ENCODE results near the gene AGXT.
A peak's percentile ranks its signal among the peaks of the same experiment; 100 is the strongest.

The AGXT gene

DNA sequence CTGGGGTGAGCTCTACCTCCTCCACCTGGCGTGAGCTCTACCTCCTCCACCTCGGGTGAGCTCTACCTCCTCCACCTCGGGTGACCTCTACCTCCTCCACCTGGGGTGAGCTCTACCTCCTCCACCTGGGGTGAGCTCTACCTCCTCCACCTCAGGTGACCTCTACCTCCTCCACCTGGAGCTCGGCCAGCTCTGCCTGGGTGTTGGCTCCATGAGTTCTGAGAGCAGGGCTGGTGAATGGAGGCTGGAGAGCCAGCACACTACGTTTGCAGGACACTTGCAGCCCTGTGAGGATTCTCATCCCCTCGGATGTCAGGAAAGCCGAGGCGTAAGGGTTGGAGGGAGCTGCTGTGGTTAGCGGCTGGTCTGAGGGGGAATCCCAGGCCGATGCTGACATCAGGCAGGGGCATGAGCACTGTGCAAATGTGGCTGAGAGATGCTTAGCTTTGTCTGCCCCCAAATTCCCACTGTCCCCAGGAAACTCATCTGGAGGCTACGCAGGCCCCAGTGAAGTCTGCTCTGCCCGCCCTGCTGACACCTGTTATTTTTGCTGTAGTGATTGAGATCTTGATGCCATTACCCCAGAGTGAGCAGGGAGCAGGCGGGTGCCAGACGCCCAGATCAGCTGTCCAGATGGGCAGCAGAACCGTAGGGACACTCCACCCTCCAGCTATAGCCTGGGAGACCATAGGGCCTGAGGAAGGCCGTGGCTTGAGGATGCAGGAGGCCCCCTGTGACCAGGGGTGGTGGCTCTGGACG lies 40.8 kb downstream of the AGXT start:
- no peak overlapping the region for H3K4me3 ChIP-seq (ENCODE audit: low read length)
- TF ChIP-seq, protein P1, sequence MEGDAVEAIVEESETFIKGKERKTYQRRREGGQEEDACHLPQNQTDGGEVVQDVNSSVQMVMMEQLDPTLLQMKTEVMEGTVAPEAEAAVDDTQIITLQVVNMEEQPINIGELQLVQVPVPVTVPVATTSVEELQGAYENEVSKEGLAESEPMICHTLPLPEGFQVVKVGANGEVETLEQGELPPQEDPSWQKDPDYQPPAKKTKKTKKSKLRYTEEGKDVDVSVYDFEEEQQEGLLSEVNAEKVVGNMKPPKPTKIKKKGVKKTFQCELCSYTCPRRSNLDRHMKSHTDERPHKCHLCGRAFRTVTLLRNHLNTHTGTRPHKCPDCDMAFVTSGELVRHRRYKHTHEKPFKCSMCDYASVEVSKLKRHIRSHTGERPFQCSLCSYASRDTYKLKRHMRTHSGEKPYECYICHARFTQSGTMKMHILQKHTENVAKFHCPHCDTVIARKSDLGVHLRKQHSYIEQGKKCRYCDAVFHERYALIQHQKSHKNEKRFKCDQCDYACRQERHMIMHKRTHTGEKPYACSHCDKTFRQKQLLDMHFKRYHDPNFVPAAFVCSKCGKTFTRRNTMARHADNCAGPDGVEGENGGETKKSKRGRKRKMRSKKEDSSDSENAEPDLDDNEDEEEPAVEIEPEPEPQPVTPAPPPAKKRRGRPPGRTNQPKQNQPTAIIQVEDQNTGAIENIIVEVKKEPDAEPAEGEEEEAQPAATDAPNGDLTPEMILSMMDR (conservative IDR thresholded peaks at IDR 0.05; ENCODE audit: low read length) = no peak
- DNase-seq (ENCODE audit: low read depth) = no peak

DNA sequence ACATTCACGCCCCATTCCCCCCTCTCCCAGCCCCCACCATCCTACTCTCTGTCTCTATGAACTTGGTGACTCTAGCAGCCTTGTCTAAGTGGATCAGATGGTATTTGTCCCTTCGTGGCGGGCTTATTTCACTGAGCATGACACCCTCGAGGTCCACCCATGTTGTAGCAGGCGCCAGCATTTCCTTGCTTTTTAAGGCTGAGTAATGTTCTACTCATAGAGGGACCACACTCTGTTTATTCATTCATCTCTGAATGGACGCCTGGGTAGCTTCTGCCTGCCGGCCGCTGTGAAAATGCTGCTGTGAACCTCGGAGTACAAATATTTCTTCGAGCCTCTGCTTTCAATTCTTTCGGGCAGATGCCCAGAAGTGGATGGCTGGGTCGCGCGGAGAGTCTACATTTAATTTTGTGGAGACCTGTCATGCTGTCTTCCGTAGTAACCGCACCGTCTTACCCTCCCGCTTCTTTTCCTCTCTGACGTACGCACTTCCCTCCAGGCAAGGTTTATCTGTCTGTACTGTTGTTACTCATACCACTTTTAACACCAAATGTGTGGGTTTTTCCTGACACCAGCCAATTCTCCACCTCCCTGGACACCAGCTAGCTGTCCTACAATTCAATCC lies 43.1 kb downstream of the AGXT start:
- H3K4me3 ChIP-seq (ENCODE audit: low read length) = no peak overlapping the region
- DNase-seq (ENCODE audit: low read depth) = no peak
- TF ChIP-seq, protein P1 (conservative IDR thresholded peaks at IDR 0.05; ENCODE audit: low read length) = no peak

DNA sequence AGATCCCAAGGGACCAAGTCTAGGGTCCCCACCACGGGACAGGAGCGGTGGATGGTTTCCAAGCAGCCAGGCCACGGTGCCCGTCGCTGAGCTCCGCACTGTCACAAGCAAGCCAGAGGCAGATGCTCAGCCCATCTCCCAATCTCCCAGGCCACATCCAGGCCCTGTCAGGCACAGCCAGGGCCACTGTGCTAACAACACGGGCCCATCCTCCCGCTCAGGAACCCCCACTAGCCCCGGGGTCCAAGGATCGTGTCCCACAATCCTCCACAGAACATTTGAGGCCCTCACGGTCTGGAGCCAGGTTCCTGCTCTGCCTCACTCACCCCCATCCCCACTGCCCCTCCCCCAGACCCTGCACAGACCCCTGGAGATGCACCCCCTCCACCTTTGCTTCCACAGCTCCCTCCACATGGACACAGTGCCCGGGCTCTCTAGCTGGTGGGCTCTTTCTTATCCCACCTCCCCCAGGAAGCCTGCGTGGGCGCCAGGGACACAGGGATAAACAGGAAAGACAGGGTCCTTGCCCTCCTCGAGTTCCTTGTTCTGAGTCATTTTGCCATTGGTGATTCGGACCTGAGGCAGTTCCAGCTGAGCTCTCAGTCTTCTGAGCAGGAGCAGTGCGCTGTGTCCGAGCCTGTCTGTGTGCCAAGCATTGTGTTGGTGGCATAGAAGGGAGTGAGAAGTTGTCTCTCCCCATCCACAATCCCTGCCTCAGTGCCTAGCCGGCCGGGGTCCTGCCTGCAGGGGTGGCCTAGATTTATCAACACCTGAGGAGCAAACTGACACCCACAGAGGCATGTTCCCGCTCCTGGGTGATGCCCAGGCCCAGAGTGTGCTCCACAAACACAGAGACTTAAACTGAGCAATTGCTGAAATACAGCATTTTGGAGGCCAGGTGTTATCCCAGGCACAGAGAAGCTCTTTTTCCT lies 44.5 kb downstream of the AGXT start:
- TF ChIP-seq, protein P1 (conservative IDR thresholded peaks at IDR 0.05; ENCODE audit: low read length) = no peak
- H3K4me3 ChIP-seq (ENCODE audit: low read length) = no peak overlapping the region
- DNase-seq (ENCODE audit: low read depth) = no peak

DNA sequence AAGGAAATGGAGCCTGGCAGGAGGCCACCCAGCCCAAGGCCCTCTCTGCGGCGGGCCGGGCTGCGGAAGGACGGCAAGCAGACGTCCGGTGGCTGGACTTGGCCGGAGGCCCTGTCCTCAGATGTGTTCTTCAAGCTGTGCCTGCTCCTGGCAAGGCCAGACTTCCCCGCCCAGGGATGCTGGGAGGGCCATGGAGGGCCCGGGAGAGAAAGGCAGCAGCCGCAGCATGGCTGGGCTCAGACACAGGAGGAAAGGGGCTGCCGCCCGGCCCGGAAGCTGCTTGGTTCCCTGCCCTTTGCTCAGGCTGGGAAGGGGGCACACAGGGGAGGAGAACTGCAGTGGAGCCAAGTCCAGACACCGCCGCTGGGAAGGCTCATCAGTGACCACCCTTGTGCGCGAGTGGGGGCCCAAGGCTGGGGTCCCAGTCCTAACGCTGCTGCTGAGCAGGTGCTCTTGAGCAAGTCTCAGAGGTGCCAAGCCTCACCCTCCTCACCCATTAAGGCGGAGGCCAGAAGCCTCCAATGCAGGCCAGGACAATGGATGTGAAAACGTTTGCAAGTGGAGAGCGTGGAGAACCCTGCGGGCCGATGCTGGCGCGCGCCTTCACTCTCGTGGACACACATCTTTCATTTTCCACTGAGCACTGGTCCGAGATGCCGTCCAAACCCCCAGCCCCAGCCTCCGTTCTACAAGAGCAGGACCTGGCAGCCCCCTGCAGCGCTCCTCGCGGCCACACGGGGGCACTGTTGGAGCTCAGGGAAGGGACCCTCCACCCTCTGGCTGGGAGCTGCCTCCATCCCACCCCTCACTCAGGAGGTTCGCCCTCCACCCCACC lies 45.4 kb downstream of the AGXT start:
- H3K4me3 ChIP-seq (ENCODE audit: low read length) = no peak overlapping the region
- DNase-seq (ENCODE audit: low read depth) = peak; percentile 75
- TF ChIP-seq, protein P1 (conservative IDR thresholded peaks at IDR 0.05; ENCODE audit: low read length) = peak; percentile 80

DNA sequence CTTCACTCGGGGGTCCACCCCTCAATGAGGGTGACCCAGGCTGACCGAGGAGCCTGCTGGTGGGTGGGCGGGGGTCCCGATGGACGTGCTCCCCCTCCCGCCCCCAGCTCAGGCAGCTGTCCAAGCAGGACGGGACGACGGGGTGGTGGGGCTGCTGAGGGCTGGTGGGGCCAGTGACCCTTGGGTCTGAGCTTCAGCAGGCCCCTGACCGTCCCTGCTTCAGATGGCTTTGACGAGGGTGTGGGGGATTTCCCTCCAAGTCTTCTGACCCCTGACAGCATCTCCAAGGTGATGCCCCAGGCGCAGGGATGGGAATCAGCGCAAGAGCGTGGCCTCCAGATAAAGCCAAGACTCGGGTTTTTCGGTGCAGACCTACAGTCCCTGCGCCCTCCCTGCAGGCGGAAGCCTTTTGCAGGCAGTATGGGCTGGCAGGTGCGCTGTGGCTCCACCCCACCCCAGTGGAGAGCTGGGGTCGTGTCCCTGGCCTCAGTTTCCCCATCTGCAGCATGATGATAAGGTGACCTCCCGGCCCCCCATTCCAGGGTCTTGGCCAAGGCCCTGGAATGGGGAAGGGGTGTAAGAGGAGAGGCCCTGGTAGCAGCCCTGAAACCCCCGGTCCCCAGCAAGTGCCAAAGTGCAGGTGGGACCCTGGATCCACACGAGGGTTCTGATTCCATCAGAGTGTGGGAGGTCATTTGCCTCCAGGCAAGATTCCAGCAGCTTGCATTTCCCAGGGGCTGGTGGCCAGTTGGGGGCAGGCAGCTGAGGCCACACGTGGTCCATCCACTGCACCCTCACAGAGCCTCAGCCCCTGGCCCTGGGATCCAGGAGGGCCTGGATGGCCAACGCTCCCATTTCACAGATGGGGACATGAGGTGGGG lies 46.3 kb downstream of the AGXT start:
- DNase-seq (ENCODE audit: low read depth) = no peak
- TF ChIP-seq, protein P1 (conservative IDR thresholded peaks at IDR 0.05; ENCODE audit: low read length) = no peak
- no peak overlapping the region for H3K4me3 ChIP-seq (ENCODE audit: low read length)
